ENCODE measurements around the gene UBE2H. TPM values are rescaled to one million over a fixed set of nuclear protein-coding genes. Genes with fewer than 3 reads are reported as not detected.
A peak's percentile ranks its signal among the peaks of the same experiment; 100 is the strongest.

UBE2H gene
- total RNA-seq, 1 donor from 2014 or later, result 194 TPM

DNA sequence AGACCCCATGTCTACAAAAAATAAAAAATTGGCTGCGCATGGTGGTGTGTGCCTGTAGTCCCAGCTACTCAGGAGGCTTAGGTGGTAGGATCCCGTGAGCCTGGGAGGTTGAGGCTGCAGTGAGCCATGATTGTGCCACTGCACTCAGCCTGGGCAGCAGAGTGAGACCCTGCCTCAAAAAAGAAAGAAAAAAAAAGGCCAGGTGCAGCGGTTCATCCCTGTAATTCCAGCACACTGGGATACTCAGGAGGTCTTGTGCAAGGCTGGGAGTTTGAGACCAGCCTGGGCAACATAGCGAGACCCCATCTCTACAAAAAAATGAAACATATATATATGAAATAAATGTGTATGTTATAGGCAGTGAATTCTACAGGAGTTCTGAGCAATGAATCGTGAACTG is 44.5 kb upstream of the UBE2H start:
- Mint-ChIP-seq H3K9me3 (ENCODE audit: unreplicated experiment) (no peaks in the 10 kb centered on the region), H3K27ac (ENCODE audit: unreplicated experiment) (no peak overlapping the region), H3K36me3 (ENCODE audit: low read depth, unreplicated experiment) (no peaks in the 10 kb centered on the region), H3K4me3 (ENCODE audit: unreplicated experiment) (no peak overlapping the region), H3K4me1 (ENCODE audit: low read depth, unreplicated experiment) (no peaks in the 10 kb centered on the region), H3K27me3 (ENCODE audit: low read depth, unreplicated experiment) (no peaks in the 10 kb centered on the region)
- no peak overlapping the region for H3K4me2 ChIP-seq (ENCODE audit: low read length)
- no peak overlapping the region for H3K9ac ChIP-seq (ENCODE audit: low read length)
- no peaks in the 10 kb centered on the region for H4K20me1 ChIP-seq (ENCODE audit: insufficient read depth, low read length)
- no peaks in the 10 kb centered on the region for H3K4me1 ChIP-seq (ENCODE audit: insufficient read depth, low read length)
- no peaks in the 10 kb centered on the region for H3K9me3 ChIP-seq (ENCODE audit: insufficient read depth, low read depth, low read length)
- no peaks in the 10 kb centered on the region for H3K79me2 ChIP-seq (ENCODE audit: insufficient read depth, low read length)
- FAIRE-seq (no peak), DNase-seq (ENCODE audit: low read depth) (no peak)
- no peak overlapping the region for H3K4me3 ChIP-seq (ENCODE audit: insufficient read depth, low read depth, low read length)
- no peak overlapping the region for H2AFZ ChIP-seq (ENCODE audit: low read depth, low read length)
- H3K27me3 ChIP-seq (ENCODE audit: insufficient read depth, low read length), result no peaks in the 10 kb centered on the region
- H3K36me3 ChIP-seq (ENCODE audit: insufficient read depth, low read length), result no peaks in the 10 kb centered on the region
- H3K27ac ChIP-seq (ENCODE audit: low read depth, low read length), result no peak overlapping the region
- no peak for TF ChIP-seq EZH2 (IDR thresholded peaks at IDR 0.05; ENCODE audit: insufficient read depth, low read length)
- TF ChIP-seq, protein P1, sequence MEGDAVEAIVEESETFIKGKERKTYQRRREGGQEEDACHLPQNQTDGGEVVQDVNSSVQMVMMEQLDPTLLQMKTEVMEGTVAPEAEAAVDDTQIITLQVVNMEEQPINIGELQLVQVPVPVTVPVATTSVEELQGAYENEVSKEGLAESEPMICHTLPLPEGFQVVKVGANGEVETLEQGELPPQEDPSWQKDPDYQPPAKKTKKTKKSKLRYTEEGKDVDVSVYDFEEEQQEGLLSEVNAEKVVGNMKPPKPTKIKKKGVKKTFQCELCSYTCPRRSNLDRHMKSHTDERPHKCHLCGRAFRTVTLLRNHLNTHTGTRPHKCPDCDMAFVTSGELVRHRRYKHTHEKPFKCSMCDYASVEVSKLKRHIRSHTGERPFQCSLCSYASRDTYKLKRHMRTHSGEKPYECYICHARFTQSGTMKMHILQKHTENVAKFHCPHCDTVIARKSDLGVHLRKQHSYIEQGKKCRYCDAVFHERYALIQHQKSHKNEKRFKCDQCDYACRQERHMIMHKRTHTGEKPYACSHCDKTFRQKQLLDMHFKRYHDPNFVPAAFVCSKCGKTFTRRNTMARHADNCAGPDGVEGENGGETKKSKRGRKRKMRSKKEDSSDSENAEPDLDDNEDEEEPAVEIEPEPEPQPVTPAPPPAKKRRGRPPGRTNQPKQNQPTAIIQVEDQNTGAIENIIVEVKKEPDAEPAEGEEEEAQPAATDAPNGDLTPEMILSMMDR (IDR thresholded peaks at IDR 0.05; ENCODE audit: insufficient read depth, low read depth, low read length), result no peak

DNA sequence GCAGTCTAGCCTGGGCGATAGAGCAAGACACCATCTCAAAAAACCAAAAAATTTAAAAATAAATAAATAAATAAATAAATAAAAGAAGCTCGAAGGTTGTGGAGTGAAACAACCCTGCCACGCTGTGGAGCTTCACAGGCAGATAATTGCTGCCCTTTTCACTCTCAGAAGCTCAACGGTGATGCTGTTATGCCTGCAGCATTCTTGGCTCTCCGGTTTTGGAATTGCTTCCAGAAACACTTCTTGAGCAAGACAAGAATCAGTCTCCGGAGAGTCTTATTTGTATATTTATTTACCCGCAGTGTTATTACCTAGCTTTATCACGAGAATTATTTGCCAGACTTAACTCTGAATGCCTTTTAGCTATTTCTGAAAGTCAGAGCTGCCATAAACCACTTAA is 40.5 kb upstream of the UBE2H start:
- Mint-ChIP-seq H3K27me3 (ENCODE audit: low read depth, unreplicated experiment) (no peaks in the 10 kb centered on the region), H3K27ac (ENCODE audit: unreplicated experiment) (no peak overlapping the region), H3K36me3 (ENCODE audit: low read depth, unreplicated experiment) (no peaks in the 10 kb centered on the region), H3K4me1 (ENCODE audit: low read depth, unreplicated experiment) (peaks cover 4% of the 10 kb centered on the region), H3K9me3 (ENCODE audit: unreplicated experiment) (no peaks in the 10 kb centered on the region), H3K4me3 (ENCODE audit: unreplicated experiment) (no peak overlapping the region)
- Histone ChIP-seq H3K4me2 (ENCODE audit: low read length) (no peak overlapping the region), H3K36me3 (ENCODE audit: insufficient read depth, low read length) (no peaks in the 10 kb centered on the region), H3K9ac (ENCODE audit: low read length) (no peak overlapping the region), H3K27ac (ENCODE audit: low read depth, low read length) (no peak overlapping the region), H3K9me3 (ENCODE audit: insufficient read depth, low read depth, low read length) (no peaks in the 10 kb centered on the region), H3K79me2 (ENCODE audit: insufficient read depth, low read length) (no peaks in the 10 kb centered on the region), H4K20me1 (ENCODE audit: insufficient read depth, low read length) (no peaks in the 10 kb centered on the region), H3K4me1 (ENCODE audit: insufficient read depth, low read length) (peaks cover 3% of the 10 kb centered on the region), H2AFZ (ENCODE audit: low read depth, low read length) (no peak overlapping the region), H3K27me3 (ENCODE audit: insufficient read depth, low read length) (no peaks in the 10 kb centered on the region), H3K4me3 (ENCODE audit: insufficient read depth, low read depth, low read length) (no peak overlapping the region)
- TF ChIP-seq EZH2 (IDR thresholded peaks at IDR 0.05; ENCODE audit: insufficient read depth, low read length), result no peak
- TF ChIP-seq, protein P1 (IDR thresholded peaks at IDR 0.05; ENCODE audit: insufficient read depth, low read depth, low read length), result no peak
- DNase-seq (ENCODE audit: low read depth), result no peak
- FAIRE-seq, result no peak

DNA sequence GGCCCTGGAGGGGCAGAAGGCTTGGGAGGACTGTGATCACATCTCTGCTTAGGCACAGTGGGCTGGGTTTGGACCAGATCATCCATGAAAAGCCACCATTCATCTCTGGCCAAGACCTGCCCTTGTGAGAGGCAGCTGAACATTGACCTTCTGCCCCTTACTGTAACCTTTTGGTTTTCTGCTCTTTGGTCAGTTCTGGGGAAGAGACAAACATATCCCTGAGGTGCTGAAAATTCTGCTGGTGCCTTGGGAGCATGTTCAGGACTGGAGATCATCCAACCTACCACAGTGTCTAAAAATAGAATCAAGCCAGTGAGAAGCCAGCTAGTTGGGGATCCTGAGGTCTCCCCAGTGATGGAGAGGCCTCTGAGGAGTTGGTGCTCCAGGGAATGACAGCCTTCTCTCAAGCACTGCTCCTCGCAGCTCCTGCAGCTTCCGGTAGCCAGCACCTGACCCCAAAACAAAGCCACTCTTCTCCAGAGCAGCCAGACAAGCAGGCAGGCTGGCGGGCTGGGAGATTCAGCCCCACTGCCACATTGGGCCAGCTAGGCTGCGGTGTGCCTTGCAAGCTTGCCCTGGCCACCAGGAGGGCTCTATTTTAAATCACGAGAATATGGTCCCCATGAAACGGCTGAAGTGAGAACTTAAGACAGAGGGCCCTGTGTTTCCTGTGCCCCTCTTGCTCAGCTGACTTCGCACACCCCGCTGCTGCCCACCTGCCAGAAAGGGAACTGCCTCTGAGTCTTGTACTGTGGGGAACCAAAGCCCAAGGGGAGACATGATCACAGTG is 37.8 kb upstream of the UBE2H start:
- peak; percentile 17 for DNase-seq (ENCODE audit: low read depth)
- Mint-ChIP-seq H3K27me3 (ENCODE audit: low read depth, unreplicated experiment) (no peaks in the 10 kb centered on the region), H3K27ac (ENCODE audit: unreplicated experiment) (no peak overlapping the region), H3K4me3 (ENCODE audit: unreplicated experiment) (no peak overlapping the region), H3K36me3 (ENCODE audit: low read depth, unreplicated experiment) (no peaks in the 10 kb centered on the region), H3K9me3 (ENCODE audit: unreplicated experiment) (no peaks in the 10 kb centered on the region), H3K4me1 (ENCODE audit: low read depth, unreplicated experiment) (peaks cover 4% of the 10 kb centered on the region)
- no peak for FAIRE-seq
- H3K9me3 ChIP-seq (ENCODE audit: insufficient read depth, low read depth, low read length), result no peaks in the 10 kb centered on the region
- peaks cover 3% of the 10 kb centered on the region for H3K4me1 ChIP-seq (ENCODE audit: insufficient read depth, low read length)
- H2AFZ ChIP-seq (ENCODE audit: low read depth, low read length), result no peak overlapping the region
- no peaks in the 10 kb centered on the region for H3K27me3 ChIP-seq (ENCODE audit: insufficient read depth, low read length)
- no peak overlapping the region for H3K4me2 ChIP-seq (ENCODE audit: low read length)
- no peak overlapping the region for H3K9ac ChIP-seq (ENCODE audit: low read length)
- no peak overlapping the region for H3K4me3 ChIP-seq (ENCODE audit: insufficient read depth, low read depth, low read length)
- H3K79me2 ChIP-seq (ENCODE audit: insufficient read depth, low read length), result no peaks in the 10 kb centered on the region
- H3K27ac ChIP-seq (ENCODE audit: low read depth, low read length), result no peak overlapping the region
- no peaks in the 10 kb centered on the region for H3K36me3 ChIP-seq (ENCODE audit: insufficient read depth, low read length)
- TF ChIP-seq EZH2 (IDR thresholded peaks at IDR 0.05; ENCODE audit: insufficient read depth, low read length), result no peak
- TF ChIP-seq, protein P1 (IDR thresholded peaks at IDR 0.05; ENCODE audit: insufficient read depth, low read depth, low read length), result no peak
- no peaks in the 10 kb centered on the region for H4K20me1 ChIP-seq (ENCODE audit: insufficient read depth, low read length)
